Measurements from ENCODE around the gene CD300LG.
"Not testable (repeated sequence)": the region's sequence is repeated elsewhere in the genome, so short reads cannot be mapped to it uniquely, and the experiment has no call there.

The CD300LG gene

GRCh38 chr17:43861960-43862359 is 15.0 kb downstream of the CD300LG start:
- Histone ChIP-seq H3K36me3 (replicated peaks) (no peaks in the 10 kb centered on the region), H3K27me3 (replicated peaks) (peaks cover 14% of the 10 kb centered on the region), H3K4me3 (ENCODE audit: low read depth, low read length) (no peak overlapping the region), H3K27ac (no peak overlapping the region)
- no peak for TF ChIP-seq CTCF (IDR thresholded peaks at IDR 0.05; ENCODE audit: low read depth, low read length, missing control alignments)
- no peak for DNase-seq
- in situ Hi-C loops (cut with HindIII; ENCODE audit: low pct_ligation_motif_present, low sequenced_read_pairs), result no loop called here

GRCh38 chr17:43864161-43864984 is 17.4 kb downstream of the CD300LG start:
- peaks cover 14% of the 10 kb centered on the region for H3K27me3 ChIP-seq (replicated peaks)
- H3K4me3 ChIP-seq (ENCODE audit: low read depth, low read length), result no peak overlapping the region
- no peak overlapping the region for H3K27ac ChIP-seq
- no peak for TF ChIP-seq CTCF (IDR thresholded peaks at IDR 0.05; ENCODE audit: low read depth, low read length, missing control alignments)
- in situ Hi-C loops (cut with HindIII; ENCODE audit: low pct_ligation_motif_present, low sequenced_read_pairs), result no loop called here
- no peaks in the 10 kb centered on the region for H3K36me3 ChIP-seq (replicated peaks)
- DNase-seq, result no peak

DNA sequence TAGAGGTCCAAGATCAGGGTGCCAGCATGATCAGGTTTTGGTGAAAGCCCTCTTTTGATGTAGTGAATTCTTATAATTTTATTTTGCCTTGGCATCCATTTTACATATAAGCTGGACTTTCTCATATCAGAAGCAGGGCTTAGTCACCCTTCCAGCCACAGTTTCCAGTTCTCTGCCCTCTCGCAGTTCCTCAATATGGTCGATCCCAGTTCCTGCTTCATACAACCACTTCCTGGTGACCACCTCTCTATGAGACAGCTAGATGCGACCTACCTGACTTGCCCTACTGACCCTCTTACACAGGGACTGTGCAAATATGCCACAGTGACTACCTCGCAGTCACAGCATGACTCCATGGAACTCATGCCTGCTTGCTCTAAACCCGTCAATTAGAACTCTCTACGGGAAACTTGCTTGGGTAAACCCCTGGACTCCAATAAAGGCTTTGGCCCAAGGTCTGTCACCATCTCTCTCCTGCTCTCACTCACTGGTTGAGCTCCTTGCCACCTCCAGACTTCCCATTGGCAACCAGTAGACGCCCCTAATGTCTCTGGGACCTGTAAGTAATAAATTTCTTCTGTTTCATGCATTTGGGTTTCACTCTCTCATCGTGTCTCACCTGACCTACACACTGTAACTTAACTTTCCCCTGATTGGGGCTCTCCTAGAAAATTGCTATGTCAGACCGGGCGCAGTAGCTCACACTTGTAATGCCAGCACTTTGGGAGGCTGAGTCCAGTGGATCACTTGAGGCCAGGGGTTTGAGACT is 21.4 kb downstream of the CD300LG start:
- Histone ChIP-seq H3K36me3 (replicated peaks) (no peaks in the 10 kb centered on the region), H3K27me3 (replicated peaks) (peaks cover 17% of the 10 kb centered on the region), H3K27ac (no peak overlapping the region), H3K4me3 (ENCODE audit: low read depth, low read length) (no peak overlapping the region)
- in situ Hi-C loops (cut with HindIII; ENCODE audit: low pct_ligation_motif_present, low sequenced_read_pairs), result no loop called here
- no peak for TF ChIP-seq CTCF (IDR thresholded peaks at IDR 0.05; ENCODE audit: low read depth, low read length, missing control alignments)
- DNase-seq, result no peak

DNA sequence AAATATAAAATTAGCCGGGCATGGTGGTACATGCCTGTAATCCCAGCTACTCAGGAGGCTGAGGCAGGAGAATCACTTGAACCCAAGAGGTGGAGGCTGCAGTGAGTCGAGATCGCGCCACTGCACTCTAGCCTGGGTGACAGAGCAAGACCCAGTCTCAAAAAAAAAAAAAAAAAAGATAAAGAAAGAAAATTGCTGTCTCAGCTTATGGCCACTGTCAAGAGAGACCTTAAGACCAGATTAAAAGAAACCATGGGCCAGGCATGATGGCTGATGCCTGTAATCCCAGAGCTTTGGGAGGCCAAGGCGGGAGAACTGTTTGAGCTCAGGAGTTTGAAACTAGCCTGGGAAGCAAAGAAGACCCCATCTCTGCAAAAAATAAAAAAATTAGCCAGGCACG is 22.1 kb downstream of the CD300LG start:
- in situ Hi-C loops (cut with HindIII; ENCODE audit: low pct_ligation_motif_present, low sequenced_read_pairs); DNase-seq; H3K4me3 ChIP-seq (ENCODE audit: low read depth, low read length); H3K27ac ChIP-seq; H3K36me3 ChIP-seq (replicated peaks): not testable (repeated sequence)
- peaks cover 17% of the 10 kb centered on the region for H3K27me3 ChIP-seq (replicated peaks)

- in situ Hi-C loops (cut with HindIII; ENCODE audit: low pct_ligation_motif_present, low sequenced_read_pairs), result no loop called here
- Histone ChIP-seq H3K4me3 (ENCODE audit: low read depth, low read length) (no peak overlapping the region), H3K27me3 (replicated peaks) (peaks cover 12% of the 10 kb centered on the region), H3K27ac (no peak overlapping the region), H3K36me3 (replicated peaks) (no peaks in the 10 kb centered on the region)
- DNase-seq, result no peak
- no peak for TF ChIP-seq CTCF (IDR thresholded peaks at IDR 0.05; ENCODE audit: low read depth, low read length, missing control alignments)
Measured at GRCh38 chr17:43871946-43872690, 25.1 kb downstream of the CD300LG start.

DNA sequence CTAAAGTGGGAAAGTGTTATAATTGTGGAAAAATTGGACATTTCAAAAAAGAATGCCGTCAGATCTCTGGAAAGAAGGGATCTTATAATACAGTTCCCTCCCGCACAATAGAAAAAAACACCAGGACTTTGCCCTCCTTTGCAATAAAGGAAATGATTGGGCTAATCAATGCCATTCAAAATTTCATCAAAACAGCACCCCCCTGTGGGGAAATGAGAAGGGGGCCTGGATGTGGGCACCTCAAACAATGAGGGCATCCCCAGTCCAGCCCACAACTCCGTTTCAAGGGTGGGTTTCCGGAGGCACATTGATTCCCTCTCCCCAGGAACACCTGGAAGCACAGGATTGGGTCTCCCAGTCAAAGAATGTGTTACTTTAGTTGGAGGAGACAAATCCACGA is 26.1 kb downstream of the CD300LG start:
- Histone ChIP-seq H3K36me3 (replicated peaks) (no peaks in the 10 kb centered on the region), H3K27me3 (replicated peaks) (peaks cover 7% of the 10 kb centered on the region), H3K4me3 (ENCODE audit: low read depth, low read length) (no peak overlapping the region), H3K27ac (no peak overlapping the region)
- in situ Hi-C loops (cut with HindIII; ENCODE audit: low pct_ligation_motif_present, low sequenced_read_pairs), result no loop called here
- DNase-seq, result no peak
- TF ChIP-seq CTCF (IDR thresholded peaks at IDR 0.05; ENCODE audit: low read depth, low read length, missing control alignments), result peak; percentile 22
